Mucosa of rectum (tissue), 2 donors: ENCODE results near the gene INPP4B.

Experiments used
- H3K27ac ChIP-seq, 2 donors: one replicate each; pipeline ENCODE4 v1.7.0; 2013; ENCODE audit warnings: inconsistent platforms in 2 of 2, low read depth in 2 of 2, low read length in 2 of 2
- H3K27me3 ChIP-seq, 2 donors: one replicate each; pipeline ENCODE4 v1.7.0; 2013; ENCODE audit warnings: low read length in 2 of 2; ENCODE audit not compliant: control insufficient read depth in 2 of 2, insufficient read depth in 2 of 2
- H3K36me3 ChIP-seq, 2 donors: one replicate each; pipeline ENCODE4 v1.7.0; 2013; ENCODE audit warnings: low read length in 2 of 2; ENCODE audit not compliant: control insufficient read depth in 2 of 2, insufficient read depth in 2 of 2
- H3K4me1 ChIP-seq, 2 donors: one replicate each; pipeline ENCODE4 v1.7.0; 2013; ENCODE audit warnings: low read length in 2 of 2, mild to moderate bottlenecking in 1 of 2; ENCODE audit not compliant: control insufficient read depth in 2 of 2, insufficient read depth in 2 of 2
- H3K4me3 ChIP-seq, 2 donors: one replicate each; pipeline ENCODE4 v1.7.0; 2013; ENCODE audit warnings: low read length in 2 of 2
- H3K9ac ChIP-seq, 2 donors: one replicate each; pipeline ENCODE4 v1.7.0; 2013; ENCODE audit warnings: low read length in 2 of 2, low read depth in 1 of 2, mild to moderate bottlenecking in 1 of 2
- H3K9me3 ChIP-seq, 2 donors: one replicate each; pipeline ENCODE4 v1.7.0; 2013; ENCODE audit warnings: low read length in 2 of 2; ENCODE audit not compliant: control insufficient read depth in 2 of 2
- donor health status: healthy.
- donor health status: Normal muscosa, but diverticular disease.

The INPP4B gene

GRCh38 chr4:142752202-142752786 lies 93.8 kb downstream of the INPP4B start:
- Histone ChIP-seq H3K36me3 (no peaks in the 10 kb centered on the region), H3K27me3 (no peaks in the 10 kb centered on the region), H3K4me1 (no peaks in the 10 kb centered on the region), H3K9ac (no peak overlapping the region), H3K9me3 (no peaks in the 10 kb centered on the region), H3K4me3 (no peak overlapping the region), H3K27ac (no peak overlapping the region)

- H3K36me3 ChIP-seq: no peaks in the 10 kb centered on the region
- H3K27me3 ChIP-seq: no peaks in the 10 kb centered on the region
- no peaks in the 10 kb centered on the region for H3K4me1 ChIP-seq
- H3K4me3 ChIP-seq: no peak overlapping the region
- no peak overlapping the region for H3K27ac ChIP-seq
- H3K9ac ChIP-seq: no peak overlapping the region
- H3K9me3 ChIP-seq: no peaks in the 10 kb centered on the region
These were observed 102.8 kb downstream of the INPP4B start for GRCh38 chr4:142743121-142743825.

DNA sequence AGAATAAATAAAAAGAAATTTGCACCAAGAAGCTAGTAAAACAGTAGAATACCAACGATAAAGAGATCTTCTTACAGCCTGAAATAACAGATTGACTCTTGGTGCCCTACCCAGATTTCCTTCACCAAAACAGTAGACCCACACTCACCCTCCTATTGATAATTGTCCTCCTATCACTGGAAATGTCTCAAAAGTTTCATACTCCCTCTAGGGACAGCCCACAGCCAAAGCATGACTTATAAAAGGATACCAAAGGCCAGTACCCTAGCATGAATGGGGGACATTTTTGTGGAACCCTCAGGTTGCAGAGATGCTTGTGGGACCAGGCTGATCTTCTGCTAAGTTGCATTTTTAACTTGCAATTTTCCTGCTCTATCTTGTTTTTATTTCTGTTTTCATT lies 104.1 kb downstream of the INPP4B start:
- Histone ChIP-seq H3K9me3 (no peaks in the 10 kb centered on the region), H3K27ac (no peak overlapping the region), H3K9ac (no peak overlapping the region), H3K4me3 (no peak overlapping the region), H3K4me1 (no peaks in the 10 kb centered on the region), H3K36me3 (no peaks in the 10 kb centered on the region), H3K27me3 (no peaks in the 10 kb centered on the region)

DNA sequence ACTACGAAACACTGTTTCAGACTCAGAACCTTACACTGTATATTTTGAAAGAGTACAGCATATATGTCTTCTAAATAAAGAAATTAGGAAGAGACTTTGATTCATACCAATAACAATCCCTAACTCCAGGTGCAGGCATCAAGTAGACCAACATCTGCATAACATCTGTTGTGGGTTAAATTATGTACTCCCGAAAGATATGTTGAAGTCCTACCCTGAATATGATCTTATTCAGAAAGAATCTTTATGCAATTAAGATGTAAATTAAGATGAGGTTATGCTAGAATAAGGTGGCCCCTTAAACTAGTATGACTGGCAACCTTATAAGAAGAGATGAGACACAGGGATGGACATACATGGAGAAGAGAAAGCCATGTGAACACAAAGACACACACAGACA lies 117.9 kb downstream of the INPP4B start:
- no peak overlapping the region for H3K9ac ChIP-seq

DNA sequence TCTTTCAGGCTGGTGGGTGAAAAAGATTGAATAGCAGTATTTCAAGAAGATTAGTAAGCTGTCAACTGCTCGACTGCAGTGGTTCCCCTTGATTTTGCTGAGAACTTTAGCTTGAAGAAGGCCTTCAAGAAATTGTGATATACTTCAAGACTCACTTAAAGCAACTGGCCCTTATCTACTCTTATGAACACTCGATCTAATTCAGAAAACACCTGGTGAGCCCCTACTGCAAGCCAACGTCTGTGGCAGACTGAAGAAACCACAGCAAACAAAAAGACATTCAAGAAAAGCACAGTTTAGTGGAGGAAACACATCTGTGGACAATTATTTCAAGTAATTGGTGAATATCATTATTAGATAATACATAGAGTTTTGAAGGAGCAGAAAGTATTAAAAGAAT lies 119.0 kb downstream of the INPP4B start:
- Histone ChIP-seq H3K36me3 (no peaks in the 10 kb centered on the region), H3K4me1 (no peaks in the 10 kb centered on the region), H3K9ac (no peak overlapping the region), H3K27ac (no peak overlapping the region), H3K4me3 (no peak overlapping the region), H3K9me3 (no peaks in the 10 kb centered on the region), H3K27me3 (no peaks in the 10 kb centered on the region)

More for the DNA sequence above, 117.9 kb downstream of the INPP4B start:
- no peak overlapping the region for H3K27ac ChIP-seq
- no peaks in the 10 kb centered on the region for H3K27me3 ChIP-seq
- H3K9me3 ChIP-seq: no peaks in the 10 kb centered on the region
- no peaks in the 10 kb centered on the region for H3K36me3 ChIP-seq
- H3K4me1 ChIP-seq: no peaks in the 10 kb centered on the region
- H3K4me3 ChIP-seq: no peak overlapping the region

DNA sequence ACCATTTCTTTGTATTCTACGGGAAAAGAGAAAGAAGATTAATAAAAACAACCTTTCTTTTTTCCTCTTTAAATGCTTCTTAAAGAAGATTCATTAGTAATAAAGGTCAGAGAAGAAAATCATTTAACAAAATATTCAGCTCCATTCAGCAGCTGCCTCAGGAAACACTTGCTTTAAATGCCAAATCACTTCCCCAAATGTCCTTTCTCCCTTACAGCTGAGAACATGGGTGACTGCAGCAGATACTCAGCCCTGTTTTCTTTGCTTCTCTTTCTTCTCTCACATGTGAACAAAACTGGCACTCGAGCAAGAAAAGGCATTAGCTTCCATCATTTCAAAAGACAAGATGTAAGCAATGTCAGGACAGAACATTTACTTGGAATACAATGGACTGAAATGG lies 120.2 kb downstream of the INPP4B start:
- no peak overlapping the region for H3K4me3 ChIP-seq
- no peaks in the 10 kb centered on the region for H3K4me1 ChIP-seq
- H3K27me3 ChIP-seq: no peaks in the 10 kb centered on the region
- H3K9me3 ChIP-seq: no peaks in the 10 kb centered on the region
- H3K36me3 ChIP-seq: no peaks in the 10 kb centered on the region
- no peak overlapping the region for H3K9ac ChIP-seq
- H3K27ac ChIP-seq: no peak overlapping the region

- H3K36me3 ChIP-seq: no peaks in the 10 kb centered on the region
These were observed 124.9 kb downstream of the INPP4B start for GRCh38 chr4:142721187-142721586.

DNA sequence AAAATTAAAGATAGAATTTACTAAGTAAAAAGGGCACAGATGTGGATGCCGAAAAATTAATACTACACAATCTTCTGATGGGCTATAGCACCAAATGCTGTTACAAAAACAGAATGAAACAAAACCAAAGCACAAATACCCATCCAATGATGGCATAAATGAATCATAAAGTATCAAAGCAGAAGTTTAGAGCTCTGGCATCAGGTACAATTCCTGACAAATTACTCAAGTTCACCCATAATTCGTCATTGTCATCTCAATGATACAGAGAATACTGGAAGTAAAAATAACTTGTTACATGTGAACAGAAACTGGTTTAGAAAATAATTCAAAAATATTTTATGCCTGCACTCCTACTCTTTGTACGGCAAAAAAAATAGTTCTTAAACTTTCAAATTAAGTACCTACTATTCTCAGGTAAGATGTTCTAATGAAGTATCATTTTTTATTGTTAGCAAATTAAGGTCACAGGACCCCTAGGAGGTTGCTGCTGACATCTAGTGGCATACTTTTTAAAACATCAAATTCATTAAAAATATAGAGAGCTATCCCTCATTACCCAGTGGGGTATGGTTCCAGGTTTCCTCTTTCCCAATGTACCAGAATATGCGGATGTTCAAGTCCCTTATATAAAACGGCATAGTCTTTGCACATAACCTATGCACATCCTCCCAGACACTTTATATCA lies 126.1 kb downstream of the INPP4B start:
- no peak overlapping the region for H3K9ac ChIP-seq
- no peaks in the 10 kb centered on the region for H3K36me3 ChIP-seq
- H3K27ac ChIP-seq: no peak overlapping the region
- no peaks in the 10 kb centered on the region for H3K4me1 ChIP-seq
- no peaks in the 10 kb centered on the region for H3K27me3 ChIP-seq
- no peaks in the 10 kb centered on the region for H3K9me3 ChIP-seq
- H3K4me3 ChIP-seq: no peak overlapping the region

More at GRCh38 chr4:142721187-142721586, 124.9 kb downstream of the INPP4B start:
- Histone ChIP-seq H3K4me3 (no peak overlapping the region), H3K27ac (no peak overlapping the region), H3K9me3 (no peaks in the 10 kb centered on the region), H3K27me3 (no peaks in the 10 kb centered on the region), H3K9ac (no peak overlapping the region), H3K4me1 (no peaks in the 10 kb centered on the region)

DNA sequence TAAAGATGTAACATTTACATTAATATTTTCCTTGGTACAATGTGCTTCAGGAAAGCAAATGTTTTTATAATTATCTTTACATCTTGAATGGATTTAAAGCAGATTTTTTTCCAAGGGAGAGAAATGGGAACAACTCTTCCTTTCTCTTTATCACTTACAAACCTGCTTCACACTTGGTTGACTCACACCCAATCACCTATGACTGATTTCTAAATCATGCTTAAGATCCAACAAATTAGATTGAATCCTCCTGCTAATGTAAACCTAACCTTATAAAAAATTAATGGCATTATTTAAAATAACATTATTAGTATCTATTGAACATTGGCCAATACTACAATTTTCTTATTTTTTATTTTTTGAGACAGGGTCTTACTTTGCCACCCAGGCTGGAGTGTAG lies 127.1 kb downstream of the INPP4B start:
- Histone ChIP-seq H3K9ac (no peak overlapping the region), H3K4me3 (no peak overlapping the region), H3K9me3 (no peaks in the 10 kb centered on the region), H3K27me3 (no peaks in the 10 kb centered on the region), H3K27ac (no peak overlapping the region), H3K4me1 (no peaks in the 10 kb centered on the region), H3K36me3 (no peaks in the 10 kb centered on the region)

DNA sequence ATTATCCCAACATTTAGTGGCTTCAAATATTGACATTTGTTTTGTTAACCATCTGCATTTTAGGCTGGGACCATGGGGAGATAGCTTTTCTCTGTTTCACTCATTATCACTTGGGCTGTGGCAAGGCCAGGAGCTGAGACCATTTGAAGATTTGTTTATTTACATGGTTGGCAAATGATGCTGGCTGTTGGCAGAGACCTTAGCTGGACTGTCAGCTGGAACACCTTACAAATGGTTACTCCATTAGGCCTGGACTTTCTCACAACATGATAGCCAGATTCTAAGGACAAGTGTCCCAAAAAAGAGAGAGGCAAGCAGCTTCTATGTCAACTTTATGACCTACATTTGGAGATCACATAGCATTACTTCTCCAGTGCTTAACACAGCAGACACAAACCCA lies 130.4 kb downstream of the INPP4B start:
- H3K9me3 ChIP-seq: no peaks in the 10 kb centered on the region
- H3K9ac ChIP-seq: no peak overlapping the region
- no peaks in the 10 kb centered on the region for H3K36me3 ChIP-seq
- H3K27me3 ChIP-seq: no peaks in the 10 kb centered on the region
- no peak overlapping the region for H3K4me3 ChIP-seq
- H3K4me1 ChIP-seq: no peaks in the 10 kb centered on the region
- H3K27ac ChIP-seq: no peak overlapping the region
